Esophagus squamous epithelium (tissue), 4 donors: ENCODE measurements around the gene ATP23.

Source experiments
- POLR2A ChIP-seq, 4 donors: fragments of 450-650 bp; IDR thresholded peaks; one replicate each; pipeline ENCODE4 v1.6.1; 2017; ENCODE audit warnings: antibody characterized with exemption in 4 of 4, mild to moderate bottlenecking in 4 of 4, moderate library complexity in 3 of 4
- TF ChIP-seq, protein P1 (sequence below), 6 experiments: fragments of 450-650 bp in 4 of 6; fragments of 200-600 bp in 2 of 6; sonication (generic) in 2 of 6; IDR thresholded peaks; one replicate each; pipeline ENCODE4 v1.5.1; 2016 to 2019; ENCODE audit warnings: antibody characterized with exemption in 6 of 6, mild to moderate bottlenecking in 4 of 6, moderate library complexity in 4 of 6

DNA sequence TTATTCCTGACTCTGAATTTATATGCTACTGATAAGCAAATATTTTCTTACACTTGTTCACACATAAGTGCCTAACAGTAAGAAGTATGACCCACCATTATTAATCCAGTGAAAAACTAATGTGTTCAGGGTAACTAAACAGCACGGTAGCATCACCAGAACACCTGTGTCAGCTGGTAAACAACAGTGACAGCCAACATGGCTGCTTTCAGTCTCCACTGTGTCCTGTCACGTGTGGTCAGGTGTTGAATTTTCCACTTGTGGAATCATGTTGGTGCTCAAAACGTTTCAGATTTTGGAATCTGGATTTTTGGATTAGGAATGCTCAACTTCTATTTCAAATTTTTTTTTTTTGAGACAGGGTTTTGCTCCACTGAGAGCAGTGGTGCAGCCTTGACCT is 14.3 kb upstream of the ATP23 start:
- TF ChIP-seq, protein P1, sequence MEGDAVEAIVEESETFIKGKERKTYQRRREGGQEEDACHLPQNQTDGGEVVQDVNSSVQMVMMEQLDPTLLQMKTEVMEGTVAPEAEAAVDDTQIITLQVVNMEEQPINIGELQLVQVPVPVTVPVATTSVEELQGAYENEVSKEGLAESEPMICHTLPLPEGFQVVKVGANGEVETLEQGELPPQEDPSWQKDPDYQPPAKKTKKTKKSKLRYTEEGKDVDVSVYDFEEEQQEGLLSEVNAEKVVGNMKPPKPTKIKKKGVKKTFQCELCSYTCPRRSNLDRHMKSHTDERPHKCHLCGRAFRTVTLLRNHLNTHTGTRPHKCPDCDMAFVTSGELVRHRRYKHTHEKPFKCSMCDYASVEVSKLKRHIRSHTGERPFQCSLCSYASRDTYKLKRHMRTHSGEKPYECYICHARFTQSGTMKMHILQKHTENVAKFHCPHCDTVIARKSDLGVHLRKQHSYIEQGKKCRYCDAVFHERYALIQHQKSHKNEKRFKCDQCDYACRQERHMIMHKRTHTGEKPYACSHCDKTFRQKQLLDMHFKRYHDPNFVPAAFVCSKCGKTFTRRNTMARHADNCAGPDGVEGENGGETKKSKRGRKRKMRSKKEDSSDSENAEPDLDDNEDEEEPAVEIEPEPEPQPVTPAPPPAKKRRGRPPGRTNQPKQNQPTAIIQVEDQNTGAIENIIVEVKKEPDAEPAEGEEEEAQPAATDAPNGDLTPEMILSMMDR (IDR thresholded peaks at IDR 0.05), result no peak
- no peak for TF ChIP-seq POLR2A (IDR thresholded peaks at IDR 0.05)
